ENCODE results near the gene STX12. TPM values are rescaled to one million over a fixed set of nuclear protein-coding genes. Genes with fewer than 3 reads are reported as not detected.
A peak's percentile ranks its signal among the peaks of the same experiment; 100 is the strongest.
"Not testable (repeated sequence)": the region's sequence is repeated elsewhere in the genome, so short reads cannot be mapped to it uniquely, and the experiment has no call there.

Gene STX12
- total RNA-seq, 4 donors from 2014 or later = 58.7 to 115 (median 69.8) TPM

DNA sequence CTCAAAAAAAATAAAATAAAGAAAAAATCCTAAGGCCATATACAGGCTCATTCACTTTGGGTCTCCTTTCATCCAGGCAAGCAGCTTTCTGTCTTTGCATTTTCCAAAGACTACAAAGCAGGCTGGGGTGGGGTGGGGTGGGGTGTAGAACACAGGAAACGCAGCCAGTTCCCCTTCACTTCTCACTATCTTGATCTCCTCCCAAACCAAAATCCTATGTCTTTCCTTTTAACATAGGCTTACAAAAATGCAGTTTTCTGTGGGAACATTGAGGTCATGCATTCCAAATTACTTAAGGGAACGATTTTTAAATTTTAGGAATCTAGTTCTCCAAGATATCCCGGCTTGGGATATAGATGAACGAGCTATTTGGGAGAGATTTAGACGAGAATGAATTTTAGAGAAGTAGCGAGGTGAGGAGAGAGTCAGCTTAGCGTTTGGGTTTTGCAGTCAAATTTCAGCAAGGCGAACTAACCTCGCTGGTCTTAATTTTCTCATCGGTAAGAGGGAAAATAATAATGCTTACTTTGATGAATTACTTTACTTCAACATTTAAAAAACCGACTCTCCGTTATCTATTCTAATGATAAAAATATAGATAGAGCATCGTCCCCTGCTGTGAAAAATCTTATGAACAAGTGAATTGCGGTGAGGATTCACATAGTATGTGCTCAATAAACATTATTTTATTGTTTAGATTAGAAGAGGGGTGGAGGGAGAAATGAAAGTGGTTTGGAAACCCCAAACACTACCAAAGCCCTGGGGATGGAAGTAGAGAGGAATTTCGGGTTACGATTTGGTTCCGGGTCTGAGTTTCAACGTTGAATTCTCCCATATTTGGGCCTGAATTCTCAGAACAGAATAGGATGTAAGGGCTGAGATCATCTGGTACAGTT, 735 bp upstream of the STX12 start:
- intact Hi-C loops (cut with DNase I; ENCODE audit: low total_unique reads) = no loop called here
- TF ChIP-seq, protein P1, sequence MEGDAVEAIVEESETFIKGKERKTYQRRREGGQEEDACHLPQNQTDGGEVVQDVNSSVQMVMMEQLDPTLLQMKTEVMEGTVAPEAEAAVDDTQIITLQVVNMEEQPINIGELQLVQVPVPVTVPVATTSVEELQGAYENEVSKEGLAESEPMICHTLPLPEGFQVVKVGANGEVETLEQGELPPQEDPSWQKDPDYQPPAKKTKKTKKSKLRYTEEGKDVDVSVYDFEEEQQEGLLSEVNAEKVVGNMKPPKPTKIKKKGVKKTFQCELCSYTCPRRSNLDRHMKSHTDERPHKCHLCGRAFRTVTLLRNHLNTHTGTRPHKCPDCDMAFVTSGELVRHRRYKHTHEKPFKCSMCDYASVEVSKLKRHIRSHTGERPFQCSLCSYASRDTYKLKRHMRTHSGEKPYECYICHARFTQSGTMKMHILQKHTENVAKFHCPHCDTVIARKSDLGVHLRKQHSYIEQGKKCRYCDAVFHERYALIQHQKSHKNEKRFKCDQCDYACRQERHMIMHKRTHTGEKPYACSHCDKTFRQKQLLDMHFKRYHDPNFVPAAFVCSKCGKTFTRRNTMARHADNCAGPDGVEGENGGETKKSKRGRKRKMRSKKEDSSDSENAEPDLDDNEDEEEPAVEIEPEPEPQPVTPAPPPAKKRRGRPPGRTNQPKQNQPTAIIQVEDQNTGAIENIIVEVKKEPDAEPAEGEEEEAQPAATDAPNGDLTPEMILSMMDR (IDR thresholded peaks at IDR 0.05) = no peak
- no peak for TF ChIP-seq POLR2A (IDR thresholded peaks at IDR 0.05)
- H3K4me3 ChIP-seq (ENCODE audit: low read depth, poor library complexity, severe bottlenecking) = no peak overlapping the region
- whole genome bisulfite sequencing, 2 donors = 20 to 29% methylated on average over 18 of the region's 18 CpGs
- no peak for DNase-seq (ENCODE audit: low spot score in 2 of 2)

DNA sequence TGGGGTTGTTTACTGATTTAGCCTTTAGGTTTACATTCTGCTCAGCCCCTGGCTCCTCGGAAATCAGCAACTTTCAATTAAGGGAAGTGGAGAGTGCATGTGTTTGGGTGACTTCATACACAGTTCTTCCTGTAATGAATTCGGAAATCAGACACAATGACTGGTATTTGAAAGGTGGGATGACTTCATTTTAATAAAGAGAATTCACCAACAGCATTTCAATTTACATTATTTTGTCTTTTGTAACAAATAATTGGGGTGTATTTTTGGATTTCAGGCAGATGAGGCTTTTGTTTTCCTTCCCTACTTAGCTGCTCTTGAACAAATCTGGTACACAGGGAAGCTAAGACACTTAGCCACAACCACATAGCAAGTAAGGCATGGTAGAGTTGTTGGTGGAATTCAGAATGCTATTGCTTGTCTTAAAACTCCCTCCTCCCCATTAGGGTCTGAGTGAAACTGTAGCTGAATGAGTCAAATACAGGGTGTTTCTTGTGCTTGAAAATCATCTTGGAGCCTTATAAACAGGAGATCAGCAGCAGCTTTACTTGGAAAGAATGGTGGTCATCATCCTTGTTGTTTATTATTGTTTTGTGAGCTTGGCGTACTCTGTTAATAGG, 917 bp downstream of the STX12 start:
- WGBS, 2 donors = 24% methylated on average over 3 of the region's 3 CpGs
- TF ChIP-seq, protein P1 (IDR thresholded peaks at IDR 0.05) = no peak
- TF ChIP-seq POLR2A (IDR thresholded peaks at IDR 0.05) = no peak
- DNase-seq (ENCODE audit: low spot score in 2 of 2) = no peak
- peak overlapping the region; percentile 94 for H3K4me3 ChIP-seq (ENCODE audit: low read depth, poor library complexity, severe bottlenecking)
- intact Hi-C loops (cut with DNase I; ENCODE audit: low total_unique reads) = no loop called here

DNA sequence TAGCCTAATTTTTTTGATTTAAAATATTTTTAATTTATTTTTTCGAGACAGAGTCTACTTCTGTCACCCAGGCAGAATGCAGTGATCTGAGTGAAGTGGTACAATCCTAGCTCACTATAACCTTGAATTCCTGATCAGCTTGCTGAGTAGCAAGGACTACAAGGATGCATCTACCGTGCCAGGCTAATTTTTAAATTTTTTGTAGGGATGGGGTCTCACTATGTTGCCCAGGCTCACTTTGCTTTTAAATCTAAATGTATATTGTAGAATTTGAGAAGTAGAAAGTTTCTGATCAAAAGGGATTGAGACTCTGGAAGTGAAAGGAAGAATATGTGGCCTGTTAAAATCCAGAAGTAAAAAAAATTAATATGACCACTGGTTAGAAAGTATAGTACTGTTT, 1.6 kb downstream of the STX12 start:
- WGBS, 2 donors = 80 to 87% methylated on average over 2 of the region's 2 CpGs
- no peak overlapping the region for H3K4me3 ChIP-seq (ENCODE audit: low read depth, poor library complexity, severe bottlenecking)
- TF ChIP-seq, protein P1 (IDR thresholded peaks at IDR 0.05) = no peak
- intact Hi-C loops (cut with DNase I; ENCODE audit: low total_unique reads) = no loop called here
- no peak for DNase-seq (ENCODE audit: low spot score in 2 of 2)

DNA sequence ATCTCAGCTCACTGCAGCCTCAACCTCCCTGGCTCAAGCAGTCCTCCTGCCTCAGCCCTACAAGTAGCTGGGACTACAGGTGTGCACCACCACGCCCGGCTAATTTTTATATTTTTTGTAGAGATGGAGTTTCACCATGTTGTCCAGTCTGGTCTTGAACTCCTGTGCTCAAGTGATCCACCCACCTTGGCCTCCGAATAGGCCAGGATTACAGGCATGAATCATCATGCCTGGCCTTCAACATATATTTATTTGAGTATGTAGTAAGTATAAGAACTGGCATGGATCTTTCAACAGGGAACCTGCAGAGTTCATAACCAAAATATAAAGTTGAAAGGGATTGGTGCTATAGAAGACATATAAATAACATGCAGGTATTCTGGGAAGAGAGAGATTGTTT, 2.3 kb downstream of the STX12 start:
- 70 to 73% methylated on average over 3 of the region's 3 CpGs for WGBS, 2 donors
- intact Hi-C loops (cut with DNase I; ENCODE audit: low total_unique reads); H3K4me3 ChIP-seq (ENCODE audit: low read depth, poor library complexity, severe bottlenecking); DNase-seq (ENCODE audit: low spot score in 2 of 2): not testable (repeated sequence)

DNA sequence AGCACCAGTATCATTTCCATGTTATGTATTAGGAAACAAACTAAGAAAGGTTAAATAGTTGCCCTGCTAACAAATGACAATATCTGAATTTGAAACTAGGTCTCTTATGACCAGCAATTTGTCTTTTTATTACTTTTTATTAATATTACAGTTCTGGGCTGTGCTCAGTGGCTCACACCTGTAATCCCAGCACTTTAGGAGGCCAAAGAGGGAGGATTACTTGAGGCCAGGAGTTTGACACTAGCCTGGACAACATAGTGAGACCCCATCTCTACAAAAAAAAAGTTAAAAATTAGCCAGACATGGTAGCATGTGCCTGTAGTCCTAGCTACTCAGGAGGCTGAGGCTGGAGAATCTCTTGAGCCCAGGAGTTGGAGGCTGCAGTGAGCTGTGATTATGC, 3.3 kb downstream of the STX12 start:
- H3K4me3 ChIP-seq (ENCODE audit: low read depth, poor library complexity, severe bottlenecking); intact Hi-C loops (cut with DNase I; ENCODE audit: low total_unique reads); DNase-seq (ENCODE audit: low spot score in 2 of 2): not testable (repeated sequence)

DNA sequence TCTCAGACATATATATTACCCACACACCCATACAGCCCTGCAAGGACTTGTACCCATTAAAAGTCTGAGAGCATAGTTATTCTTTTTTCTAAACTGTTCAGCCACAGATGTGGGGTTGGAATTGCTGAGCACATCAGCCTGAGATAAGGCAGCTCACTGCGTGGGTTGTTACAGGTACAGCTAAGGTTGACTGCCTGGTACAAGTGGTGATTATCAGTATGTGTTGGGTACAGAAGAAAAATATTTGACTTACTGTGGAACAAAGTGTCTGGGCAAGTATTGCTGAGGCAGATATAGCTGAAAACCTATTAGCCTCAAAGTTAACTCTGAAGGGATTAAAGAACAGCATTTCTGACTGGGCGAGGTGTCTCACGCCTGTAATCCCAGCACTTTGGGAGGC, 5.0 kb downstream of the STX12 start:
- 85 to 88% methylated on average over 3 of the region's 3 CpGs for WGBS, 2 donors
- H3K4me3 ChIP-seq (ENCODE audit: low read depth, poor library complexity, severe bottlenecking) = no peak overlapping the region
- no peak for TF ChIP-seq POLR2A (IDR thresholded peaks at IDR 0.05)
- TF ChIP-seq, protein P1 (IDR thresholded peaks at IDR 0.05) = no peak
- no peak for DNase-seq (ENCODE audit: low spot score in 2 of 2)
- intact Hi-C loops (cut with DNase I; ENCODE audit: low total_unique reads) = no loop called here

All from lower leg skin (tissue), 4 donors.